Ramos (cell line): Measurements from ENCODE around the gene OSBPL7.
"Not testable (repeated sequence)": the region's sequence is repeated elsewhere in the genome, so short reads cannot be mapped to it uniquely, and the experiment has no call there.

Source experiments
- in situ Hi-C: fragments of 300-500 bp; cut with MboI; formaldehyde crosslinking; loops from one replicate; pipeline ENCODE4 v1.14.3; 2022; ENCODE audit warnings: low sequenced_read_pairs; ENCODE audit not compliant: unreplicated experiment

OSBPL7 gene

DNA sequence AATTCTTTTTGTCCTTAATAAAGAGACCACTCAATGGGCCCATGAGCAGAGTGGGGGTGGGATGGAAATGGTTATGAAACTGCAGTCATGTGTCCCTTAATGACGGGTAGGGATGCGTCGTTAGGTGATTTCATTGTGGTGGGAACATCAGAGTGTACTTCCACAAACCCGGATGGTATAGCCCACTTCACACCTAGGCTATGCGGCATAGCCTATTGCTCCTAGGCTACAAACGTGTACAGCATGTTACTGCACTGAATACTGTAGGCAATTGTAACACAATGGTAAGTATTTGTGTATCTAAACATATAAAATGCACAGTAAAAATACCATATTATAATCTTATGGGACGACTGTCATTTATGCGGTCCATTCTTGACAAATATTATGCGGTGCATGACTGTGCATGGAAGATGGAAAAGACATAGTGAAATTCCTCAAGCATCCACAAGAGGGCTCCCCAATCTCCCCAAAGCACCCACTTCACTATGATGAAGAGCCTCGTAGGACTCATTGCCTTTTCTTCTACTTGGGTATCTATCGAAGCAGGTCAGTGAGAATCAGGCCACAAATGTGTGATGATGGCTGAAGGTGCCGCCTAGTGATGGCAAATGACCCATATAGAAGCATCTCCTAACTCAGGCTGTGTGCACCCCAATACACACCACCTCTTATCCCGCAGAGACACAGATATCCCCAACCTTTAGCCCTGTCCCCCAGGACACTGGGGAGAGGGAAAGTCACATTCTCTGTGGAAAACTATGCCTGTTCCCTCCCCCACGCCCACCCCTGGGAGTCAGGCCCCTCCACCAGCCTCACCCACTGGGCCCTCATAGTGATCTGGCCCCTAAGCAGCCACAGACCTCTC, 45.0 kb downstream of the OSBPL7 start:
- in situ Hi-C loops: no loop called here

DNA sequence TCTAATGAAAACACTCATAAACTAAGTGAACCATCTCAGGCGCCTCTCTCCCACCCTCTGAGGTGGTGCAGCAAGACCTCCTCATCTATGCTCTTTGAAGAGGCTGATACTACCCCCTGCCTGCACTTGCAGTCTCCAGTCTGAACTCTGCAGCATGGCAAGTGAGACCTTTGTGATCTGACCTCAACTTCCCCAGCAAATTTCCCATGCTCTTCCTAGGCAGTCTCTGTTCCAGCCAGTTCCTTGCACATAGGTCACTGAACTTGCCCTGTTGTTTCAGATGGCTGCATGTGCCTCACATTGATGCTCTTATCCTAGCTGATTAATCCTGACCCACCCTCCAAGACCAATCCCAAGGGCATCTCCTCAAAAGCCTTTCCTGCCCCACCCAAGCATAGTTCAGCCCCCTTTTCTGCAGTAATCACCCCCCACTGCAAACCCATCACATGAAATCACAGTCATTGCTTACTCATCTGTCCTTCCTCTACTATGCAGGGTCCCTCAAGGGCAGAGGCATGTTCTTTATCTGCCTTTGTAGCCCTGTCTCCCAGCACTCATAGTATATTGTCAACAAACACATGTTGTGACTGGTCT, 46.5 kb downstream of the OSBPL7 start:
- in situ Hi-C loops: no loop called here

DNA sequence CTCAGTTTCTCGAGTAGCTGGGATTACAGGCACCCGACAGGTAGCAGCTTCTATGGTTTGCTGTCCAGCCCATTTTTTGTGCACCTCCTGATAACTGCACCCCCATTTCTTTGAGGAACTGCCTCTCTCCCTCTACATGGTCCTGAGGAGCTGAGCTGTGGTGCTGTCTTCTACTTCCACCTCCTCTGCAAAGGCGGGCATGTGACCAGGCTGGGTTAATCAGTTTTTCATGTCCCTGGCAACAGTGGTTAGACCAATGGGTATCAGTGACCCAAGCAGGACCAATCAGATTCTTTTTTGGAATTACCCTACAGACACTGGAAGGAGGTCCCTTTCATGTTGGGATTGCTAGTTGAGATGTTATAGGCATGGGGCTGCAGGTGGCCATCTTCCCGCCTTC, 47.3 kb downstream of the OSBPL7 start:
- in situ Hi-C loops: no loop called here

DNA sequence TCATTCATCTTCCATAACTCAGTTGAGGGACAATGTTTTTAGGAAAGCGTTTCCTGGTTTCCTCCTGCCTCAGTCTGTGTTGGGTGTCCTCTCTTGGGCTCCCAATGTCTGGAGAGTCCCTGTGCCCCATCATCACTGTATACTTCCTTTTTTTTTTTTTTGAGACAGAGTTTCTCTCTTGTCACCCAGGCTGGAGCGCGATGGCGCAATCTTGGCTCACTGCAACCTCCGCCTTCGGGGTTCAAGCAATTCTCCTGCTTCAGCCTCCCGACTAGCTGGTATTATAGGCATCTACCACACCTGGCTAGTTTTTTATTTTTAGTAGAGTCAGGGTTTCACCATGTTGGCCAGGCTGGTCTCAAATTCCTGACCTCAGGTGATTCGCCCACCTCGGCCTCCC, 47.9 kb downstream of the OSBPL7 start:
- in situ Hi-C loops: not testable (repeated sequence)

DNA sequence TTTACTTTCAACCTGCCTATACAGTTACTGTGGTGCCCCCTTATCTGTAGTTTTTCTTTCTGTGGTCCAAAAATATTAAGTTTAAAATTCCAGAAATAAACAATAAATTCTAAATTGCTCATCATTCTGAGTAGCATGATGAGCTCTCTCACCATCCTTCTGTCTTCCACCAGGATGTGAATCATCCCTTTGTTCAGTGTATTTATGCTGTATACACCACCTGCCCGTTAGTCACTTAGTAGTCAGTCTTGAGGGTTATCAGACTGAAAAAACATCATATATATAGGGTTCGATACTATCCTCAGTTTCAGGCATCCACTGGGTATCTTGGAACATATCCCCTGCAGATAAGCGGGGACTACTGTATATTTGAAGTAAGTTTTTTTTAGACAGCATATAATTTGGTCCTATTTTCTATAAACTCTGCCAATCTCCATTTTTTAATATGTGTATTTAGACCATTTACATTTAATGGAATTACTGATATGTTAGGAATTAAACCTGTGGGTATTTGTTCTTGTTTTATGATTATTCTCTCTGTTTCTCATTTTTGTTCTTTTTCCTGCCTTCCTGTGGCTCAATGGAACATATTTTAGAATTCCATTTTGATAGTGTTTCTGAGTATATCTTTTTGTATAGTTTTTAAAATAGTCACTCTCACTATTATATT, 57.5 kb downstream of the OSBPL7 start:
- in situ Hi-C loops: no loop called here

DNA sequence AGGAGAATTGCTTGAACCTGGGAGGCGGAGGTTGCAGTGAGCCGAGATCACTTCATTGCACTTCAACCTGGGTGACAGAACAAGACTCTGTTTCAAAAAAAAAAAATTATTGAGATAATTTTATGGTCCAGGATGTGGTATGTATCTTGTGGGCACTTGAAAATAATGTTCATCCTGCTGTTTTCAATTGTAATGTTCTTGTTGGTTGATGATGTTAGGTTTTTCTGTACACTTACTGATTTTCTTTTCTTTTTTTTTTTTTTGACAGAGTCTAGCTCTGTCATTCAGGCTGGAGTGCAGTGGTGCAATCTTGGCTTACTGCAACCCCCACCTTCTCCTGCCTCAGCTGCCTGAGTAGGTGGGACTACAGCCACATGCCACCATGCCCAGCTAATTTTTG, 58.9 kb downstream of the OSBPL7 start:
- in situ Hi-C loops: no loop called here

DNA sequence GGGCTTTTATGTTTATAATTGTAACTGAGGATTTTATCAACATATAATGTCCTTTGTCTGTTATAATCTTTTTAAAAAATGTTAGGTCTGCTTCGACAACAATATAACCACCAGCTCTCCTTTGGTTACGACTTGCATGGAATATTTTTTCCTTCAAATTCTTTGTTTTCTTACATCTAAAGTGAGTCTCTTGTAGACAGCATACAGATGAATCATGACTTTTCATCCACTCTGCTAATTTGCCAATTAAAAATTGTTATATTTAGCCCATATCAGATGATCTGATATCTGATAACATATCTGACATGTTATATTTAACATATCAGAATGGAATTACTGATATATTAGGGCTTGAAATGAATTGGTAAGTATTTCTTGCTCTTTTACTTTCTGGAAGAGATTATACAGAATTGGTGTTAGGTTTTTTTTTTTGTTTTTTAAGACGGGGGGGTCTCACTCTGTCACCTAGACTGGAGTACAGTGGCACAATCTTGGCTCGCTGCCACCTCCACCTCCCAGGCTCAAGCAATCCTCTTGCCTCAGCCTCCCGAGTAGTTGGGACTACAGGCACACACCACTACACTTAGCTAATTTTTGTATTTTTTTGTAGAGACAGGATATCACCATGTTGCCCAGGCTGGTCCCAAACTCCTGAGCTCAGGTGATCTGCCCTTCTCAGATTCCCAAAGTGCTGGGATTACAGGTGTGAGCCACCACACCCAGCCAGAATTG, 61.0 kb downstream of the OSBPL7 start:
- in situ Hi-C loops: no loop called here

DNA sequence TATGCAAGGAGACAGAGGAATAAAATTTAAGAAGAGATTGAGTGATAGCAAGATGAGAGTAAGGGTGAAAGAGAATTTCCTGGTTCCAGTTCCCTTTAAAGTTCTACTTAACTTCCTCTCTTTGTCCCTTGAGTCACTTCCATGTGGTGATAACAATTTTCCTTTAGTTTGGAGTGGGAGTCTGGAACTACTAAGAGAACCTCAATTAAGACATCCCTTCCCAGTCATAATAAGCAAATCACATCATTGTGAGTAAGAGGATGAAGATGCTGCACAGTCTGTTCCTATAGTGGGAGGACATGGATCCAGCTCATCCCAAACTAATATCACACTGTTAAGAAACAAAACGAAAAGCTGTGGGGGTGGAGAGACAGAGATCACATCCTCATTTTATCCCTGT, 64.2 kb downstream of the OSBPL7 start:
- in situ Hi-C loops: no loop called here
